HCEC 1CT (cell line): ENCODE data around the gene ABR.
"Not testable (repeated sequence)": the region's sequence is repeated elsewhere in the genome, so short reads cannot be mapped to it uniquely, and the experiment has no call there.

Source experiments
- DNase-seq: peaks from one replicate; pipeline ENCODE4 v3.0.0-alpha.2; 2017

ABR gene

GRCh38 chr17:1090465-1091189 lies 89.2 kb downstream of the ABR start:
- no peak for DNase-seq

- no peak for DNase-seq
Observed at GRCh38 chr17:1089915-1090314, 89.9 kb downstream of the ABR start.

- DNase-seq: no peak
Observed at GRCh38 chr17:1087381-1088241, 92.2 kb downstream of the ABR start.

- DNase-seq: no peak
Observed at GRCh38 chr17:1083451-1084187, 96.2 kb downstream of the ABR start.

GRCh38 chr17:1082579-1082978 lies 97.2 kb downstream of the ABR start:
- DNase-seq: peak; percentile 42

- DNase-seq: no peak
Observed at GRCh38 chr17:1078831-1079561, 100.8 kb downstream of the ABR start.

GRCh38 chr17:1077986-1078711 lies 101.6 kb downstream of the ABR start:
- no peak for DNase-seq

GRCh38 chr17:1077581-1077985 lies 102.2 kb downstream of the ABR start:
- no peak for DNase-seq

- DNase-seq: no peak
Observed at GRCh38 chr17:1076982-1077302, 102.8 kb downstream of the ABR start.

- DNase-seq: no peak
Observed at GRCh38 chr17:1076299-1076981, 103.3 kb downstream of the ABR start.

- no peak for DNase-seq
Observed at GRCh38 chr17:1074886-1075605, 104.7 kb downstream of the ABR start.

GRCh38 chr17:1073963-1074625 lies 105.7 kb downstream of the ABR start:
- not testable (repeated sequence) for DNase-seq

- no peak for DNase-seq
Observed at GRCh38 chr17:1073241-1073962, 106.4 kb downstream of the ABR start.

- DNase-seq: no peak
Observed at GRCh38 chr17:1072551-1072961, 107.2 kb downstream of the ABR start.

- no peak for DNase-seq
Observed at GRCh38 chr17:1071103-1071825, 108.5 kb downstream of the ABR start.

- DNase-seq: no peak
Observed at GRCh38 chr17:1070411-1070810, 109.4 kb downstream of the ABR start.

- no peak for DNase-seq
Observed at GRCh38 chr17:1069847-1070246, 109.9 kb downstream of the ABR start.

- DNase-seq: no peak
Observed at GRCh38 chr17:1068356-1068755, 111.4 kb downstream of the ABR start.
